Spleen (tissue), 11 donors: ENCODE data around the gene SPP2. TPM values are rescaled to one million over a fixed set of nuclear protein-coding genes. Genes with fewer than 3 reads are reported as not detected.

Experiments
- DNase-seq: peaks from one replicate; pipeline ENCODE4 v3.0.0-alpha.2; 2020
- H3K27ac ChIP-seq, 8 donors: fragments of 200-600 bp; sonication (generic) in 7 of 8; 1 replicate in 4 of 8; 2 replicates in 4 of 8; pipeline versions ENCODE4 v1.5.0 to v1.8.0; 2016 to 2021; ENCODE audit warnings: inconsistent platforms in 4 of 8, mild to moderate bottlenecking in 4 of 8, moderate library complexity in 1 of 8
- H3K27me3 ChIP-seq, 7 donors: fragments of 200-600 bp; sonication (generic) in 6 of 7; replicated peaks in 1 of 7; 1 replicate in 4 of 7; 2 replicates in 3 of 7; pipeline versions ENCODE4 v1.5.0 to v1.8.0; 2016 to 2021; ENCODE audit warnings: inconsistent platforms in 3 of 7, mild to moderate bottlenecking in 1 of 7
- H3K36me3 ChIP-seq, 6 donors: fragments of 200-600 bp; sonication (generic) in 5 of 6; 1 replicate in 4 of 6; 2 replicates in 2 of 6; pipeline versions ENCODE4 v1.5.0 to v1.8.0; 2016 to 2021; ENCODE audit warnings: inconsistent platforms in 2 of 6
- H3K4me1 ChIP-seq, 6 donors: fragments of 200-600 bp; sonication (generic) in 5 of 6; 1 replicate in 3 of 6; 2 replicates in 3 of 6; pipeline versions ENCODE4 v1.5.0 to v1.8.0; 2016 to 2021; ENCODE audit warnings: inconsistent platforms in 3 of 6
- H3K4me3 ChIP-seq, 8 donors: fragments of 200-600 bp; sonication (generic) in 7 of 8; 1 replicate in 4 of 8; 2 replicates in 4 of 8; pipeline versions ENCODE4 v1.5.0 to v1.8.0; 2016 to 2021; ENCODE audit warnings: inconsistent platforms in 4 of 8, mild to moderate bottlenecking in 4 of 8, moderate library complexity in 2 of 8
- H3K9me3 ChIP-seq, 8 donors: fragments of 200-600 bp; sonication (generic) in 7 of 8; 1 replicate in 4 of 8; 2 replicates in 4 of 8; pipeline versions ENCODE4 v1.5.0 to v1.8.0; 2016 to 2021; ENCODE audit warnings: inconsistent platforms in 4 of 8
- POLR2A ChIP-seq, 3 donors: fragments of 450-650 bp; IDR thresholded peaks; one replicate each; pipeline ENCODE4 v1.5.1; 2017; ENCODE audit warnings: antibody characterized with exemption in 3 of 3, mild to moderate bottlenecking in 1 of 3
- POLR2AphosphoS5 ChIP-seq, 3 donors: sonication (generic); formaldehyde crosslinking; IDR thresholded peaks; one replicate each; pipeline ENCODE4 v1.5.1; 2017; ENCODE audit warnings: antibody characterized with exemption in 3 of 3
- WGBS, 5 donors: extraction: QIAGEN DNeasy Blood & Tissue Kit in 3 of 5; methylation state at CpG; one replicate each; pipeline versions ENCODE4 v1.1.5 to v1.1.7; 2013 to 2018; 5-methylcytosine and 5-hydroxymethylcytosine counted together
- intact Hi-C: fragments of 100-400 bp; cut with DNase I; formaldehyde crosslinking; loops from one replicate; pipeline ENCODE4 v1.15.0; 2023; ENCODE audit warnings: low total_unique reads
- polyA plus RNA-seq, 3 donors: library from polyadenylated mRNA; stranded (reverse); fragments of 200-250 nt; gene quantifications; one replicate each; pipeline ENCODE4 v1.2.1, GENCODE V29; 2013
- total RNA-seq, 7 donors: library from RNA; depleted of rRNA in 3 of 7; stranded (reverse); fragments of >200 nt in 3 of 7; fragmentation: NEBNext Ultra II Directional in 4 of 7; extraction: Animal tissue kit (Norgen Biotek cat#: 25700) in 4 of 7; gene quantifications; one replicate each; pipeline versions ENCODE4 v1.1.0 to v1.2.1, GENCODE V29; 2016 to 2021
- TF ChIP-seq, protein P1 (sequence below), 11 experiments: fragments of 200-600 bp in 7 of 11; fragments of 450-650 bp in 4 of 11; sonication (generic) in 4 of 11; IDR thresholded peaks in 8 of 11; conservative IDR thresholded peaks in 3 of 11; 1 replicate in 7 of 11; 2 replicates in 4 of 11; pipeline versions ENCODE4 v1.4.0 to v1.8.0; 2016 to 2021; ENCODE audit warnings: antibody characterized with exemption in 11 of 11, inconsistent platforms in 4 of 11, mild to moderate bottlenecking in 1 of 11
- donor health status: healthy with polysubstance abuse.
- donor health status: DM: no; HTN: no; CAD: no; lungs with moderate emphysema.
- donor health status: DM: no; HTN: no; CAD: no.
- donor health status: Bipolar disorder and iron deficiency.
- donor health status: healthy.
- donor health status: DM: no; HTN: no; CAD: no.
- donor health status: DM: yes; HTN: yes; CAD: no.

SPP2 gene
- total and polyA plus RNA-seq, 10 donors: not detected

DNA sequence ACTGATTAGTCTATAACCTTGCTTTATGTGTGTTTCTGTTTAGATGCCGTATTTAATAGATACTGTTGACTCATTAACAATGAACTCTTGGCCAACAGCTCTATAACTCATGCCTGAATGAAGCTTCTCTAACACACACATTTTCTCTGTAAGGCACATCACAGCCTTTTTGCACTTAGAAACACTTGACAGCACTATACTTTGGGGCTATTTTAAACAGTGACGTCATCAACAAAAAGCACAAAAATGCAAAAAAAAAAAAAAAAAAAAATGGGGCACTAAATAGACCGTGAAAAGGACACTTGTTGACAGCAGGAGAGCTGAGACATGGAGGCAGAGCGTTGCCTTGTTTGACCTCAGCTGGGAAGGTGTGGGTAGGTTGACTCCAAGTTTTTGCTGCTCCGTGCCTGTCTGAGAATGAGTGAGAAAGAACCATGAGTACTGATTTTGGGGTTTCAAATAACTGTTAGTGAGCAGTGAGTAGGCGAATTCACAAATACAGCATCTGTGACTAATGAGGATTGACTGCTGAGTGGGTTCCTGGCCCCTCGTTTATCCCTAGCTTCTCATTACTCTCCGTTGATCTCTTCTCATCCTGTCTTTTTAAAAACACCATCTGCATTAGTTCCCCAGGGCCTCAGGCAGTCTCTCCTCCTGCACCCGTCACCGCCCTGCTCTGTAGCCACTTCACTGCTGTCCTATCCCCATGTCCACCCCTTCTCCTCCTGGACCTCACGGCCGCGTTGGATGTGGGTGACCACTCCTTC is 24.4 kb downstream of the SPP2 start:
- TF ChIP-seq POLR2AphosphoS5 (IDR thresholded peaks at IDR 0.05): no peak
- TF ChIP-seq, protein P1, sequence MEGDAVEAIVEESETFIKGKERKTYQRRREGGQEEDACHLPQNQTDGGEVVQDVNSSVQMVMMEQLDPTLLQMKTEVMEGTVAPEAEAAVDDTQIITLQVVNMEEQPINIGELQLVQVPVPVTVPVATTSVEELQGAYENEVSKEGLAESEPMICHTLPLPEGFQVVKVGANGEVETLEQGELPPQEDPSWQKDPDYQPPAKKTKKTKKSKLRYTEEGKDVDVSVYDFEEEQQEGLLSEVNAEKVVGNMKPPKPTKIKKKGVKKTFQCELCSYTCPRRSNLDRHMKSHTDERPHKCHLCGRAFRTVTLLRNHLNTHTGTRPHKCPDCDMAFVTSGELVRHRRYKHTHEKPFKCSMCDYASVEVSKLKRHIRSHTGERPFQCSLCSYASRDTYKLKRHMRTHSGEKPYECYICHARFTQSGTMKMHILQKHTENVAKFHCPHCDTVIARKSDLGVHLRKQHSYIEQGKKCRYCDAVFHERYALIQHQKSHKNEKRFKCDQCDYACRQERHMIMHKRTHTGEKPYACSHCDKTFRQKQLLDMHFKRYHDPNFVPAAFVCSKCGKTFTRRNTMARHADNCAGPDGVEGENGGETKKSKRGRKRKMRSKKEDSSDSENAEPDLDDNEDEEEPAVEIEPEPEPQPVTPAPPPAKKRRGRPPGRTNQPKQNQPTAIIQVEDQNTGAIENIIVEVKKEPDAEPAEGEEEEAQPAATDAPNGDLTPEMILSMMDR (IDR thresholded peaks at IDR 0.05 in 8 of 11, conservative IDR thresholded peaks at IDR 0.05 in 3 of 11): no peak
- no peak for TF ChIP-seq POLR2A (IDR thresholded peaks at IDR 0.05)
- Histone ChIP-seq H3K4me1 (no peaks in the 10 kb centered on the region), H3K27ac (no peak overlapping the region), H3K36me3 (no peaks in the 10 kb centered on the region), H3K4me3 (no peak overlapping the region), H3K27me3 (no peaks in the 10 kb centered on the region), H3K9me3 (no peaks in the 10 kb centered on the region)
- WGBS, 5 donors: 71 to 83% (median 81%) methylated on average over 13 of the region's 13 CpGs
- intact Hi-C loops: no loop called here
- DNase-seq: no peak

DNA sequence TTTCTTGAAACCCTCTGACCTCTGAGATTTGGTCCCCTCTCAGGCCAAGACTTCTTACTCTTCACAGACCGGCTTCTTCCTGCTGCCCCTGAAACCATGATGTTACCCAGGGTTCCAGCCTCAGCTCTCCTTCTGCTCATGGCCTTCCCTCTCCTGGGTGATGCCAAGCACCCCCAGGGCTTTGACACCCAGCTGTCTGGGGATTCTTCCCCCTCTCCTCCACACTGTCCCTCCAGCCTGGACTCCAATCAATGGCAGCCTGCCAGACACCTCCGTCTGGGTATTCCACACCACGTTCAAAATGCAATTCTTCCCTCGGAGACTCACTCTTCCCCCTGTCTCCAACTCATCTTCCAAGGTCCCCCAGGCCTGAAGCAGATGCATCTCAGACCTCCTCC is 25.0 kb downstream of the SPP2 start:
- no peaks in the 10 kb centered on the region for H3K9me3 ChIP-seq
- DNase-seq: no peak
- no peaks in the 10 kb centered on the region for H3K27me3 ChIP-seq
- H3K27ac ChIP-seq: no peak overlapping the region
- H3K4me3 ChIP-seq: no peak overlapping the region
- intact Hi-C loops: no loop called here
- no peaks in the 10 kb centered on the region for H3K4me1 ChIP-seq
- 75 to 88% (median 85%) methylated on average over 4 of the region's 4 CpGs for WGBS, 5 donors
- TF ChIP-seq, protein P1 (IDR thresholded peaks at IDR 0.05 in 8 of 11, conservative IDR thresholded peaks at IDR 0.05 in 3 of 11): no peak
- TF ChIP-seq POLR2A (IDR thresholded peaks at IDR 0.05): no peak
- H3K36me3 ChIP-seq: no peaks in the 10 kb centered on the region

DNA sequence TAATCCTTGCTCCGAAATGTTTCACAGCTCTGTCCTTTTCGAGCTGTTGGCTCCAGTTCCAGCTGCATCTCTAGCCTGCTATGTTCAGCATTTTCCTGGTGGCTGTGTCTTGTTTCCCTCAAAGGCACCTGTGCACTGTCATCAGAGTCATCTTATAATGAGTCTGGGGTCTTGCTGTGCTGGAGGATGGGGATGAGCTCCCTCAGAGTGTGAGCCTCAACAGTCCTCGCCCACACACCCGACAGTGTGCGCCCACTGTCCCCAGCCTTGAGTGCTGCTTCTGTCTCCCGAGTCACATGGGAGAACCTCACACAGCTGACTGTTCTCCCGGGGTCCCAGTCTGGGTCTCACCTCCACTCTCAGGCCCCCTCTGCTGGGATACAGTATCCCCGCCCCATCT is 25.4 kb downstream of the SPP2 start:
- Histone ChIP-seq H3K27me3 (no peaks in the 10 kb centered on the region), H3K4me3 (no peak overlapping the region), H3K36me3 (no peaks in the 10 kb centered on the region), H3K27ac (no peak overlapping the region), H3K4me1 (no peaks in the 10 kb centered on the region), H3K9me3 (no peaks in the 10 kb centered on the region)
- DNase-seq: no peak
- intact Hi-C loops: no loop called here
- 74 to 88% (median 83%) methylated on average over 8 of the region's 8 CpGs for WGBS, 5 donors
- TF ChIP-seq, protein P1 (IDR thresholded peaks at IDR 0.05 in 8 of 11, conservative IDR thresholded peaks at IDR 0.05 in 3 of 11): no peak

DNA sequence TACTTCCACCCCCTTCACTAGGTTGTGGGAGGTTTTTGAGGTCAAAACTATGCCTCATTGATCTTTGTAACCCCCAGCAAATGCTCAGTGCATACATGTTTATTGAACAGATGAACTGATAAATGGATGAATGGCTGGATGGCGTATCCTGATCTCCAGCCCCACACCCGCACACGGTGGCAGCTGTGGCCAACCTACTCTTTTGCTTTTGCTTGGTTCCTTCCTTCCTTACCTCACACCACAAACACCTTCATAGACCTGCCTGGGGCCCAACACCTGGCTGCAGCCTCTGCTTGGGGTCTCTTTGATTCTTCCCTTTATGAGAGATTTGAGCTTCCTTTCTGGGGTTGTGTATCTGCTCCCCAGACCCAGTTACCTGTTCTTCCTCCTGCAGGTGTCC is 25.9 kb downstream of the SPP2 start:
- Histone ChIP-seq H3K27ac (no peak overlapping the region), H3K9me3 (no peaks in the 10 kb centered on the region), H3K4me1 (no peaks in the 10 kb centered on the region), H3K36me3 (no peaks in the 10 kb centered on the region), H3K4me3 (no peak overlapping the region), H3K27me3 (no peaks in the 10 kb centered on the region)
- 63 to 85% (median 73%) methylated on average over 3 of the region's 3 CpGs for WGBS, 5 donors
- intact Hi-C loops: no loop called here
- TF ChIP-seq, protein P1 (IDR thresholded peaks at IDR 0.05 in 8 of 11, conservative IDR thresholded peaks at IDR 0.05 in 3 of 11): no peak
- TF ChIP-seq POLR2A (IDR thresholded peaks at IDR 0.05) (no peak), POLR2AphosphoS5 (IDR thresholded peaks at IDR 0.05) (no peak)
- no peak for DNase-seq
